Upper lobe of right lung (tissue), 1 donor: ENCODE measurements around the gene CDC123. TPM values are rescaled to one million over a fixed set of nuclear protein-coding genes. Genes with fewer than 3 reads are reported as not detected.

Experiments used
- ATAC-seq: fragments of 200-7000 bp; cut with Tn5 transposase; one replicate; pipeline ENCODE4 v1.9.1; 2020; ENCODE audit warnings: mild to moderate bottlenecking, moderate library complexity
- DNase-seq: peaks from one replicate; pipeline ENCODE4 v3.0.0-alpha.2; 2020
- H3K27ac ChIP-seq: fragments of 200-600 bp; one replicate; pipeline ENCODE4 v1.8.0; 2022
- H3K27me3 ChIP-seq: fragments of 200-600 bp; one replicate; pipeline ENCODE4 v1.8.0; 2022; ENCODE audit warnings: mild to moderate bottlenecking
- H3K36me3 ChIP-seq: fragments of 200-600 bp; one replicate; pipeline ENCODE4 v1.8.0; 2022
- H3K4me1 ChIP-seq: fragments of 200-600 bp; one replicate; pipeline ENCODE4 v1.8.0; 2022
- H3K4me3 ChIP-seq: fragments of 200-600 bp; one replicate; pipeline ENCODE4 v1.8.0; 2022; ENCODE audit warnings: mild to moderate bottlenecking
- H3K9me3 ChIP-seq: fragments of 200-600 bp; one replicate; pipeline ENCODE4 v1.8.0; 2022
- CTCF ChIP-seq: fragments of 200-600 bp; IDR thresholded peaks from one replicate; pipeline ENCODE4 v1.8.0; 2022; ENCODE audit warnings: antibody characterized with exemption
- intact Hi-C: fragments of 100-400 bp; cut with DNase I; formaldehyde crosslinking; loops from one replicate; pipeline ENCODE4 v1.11.0; 2022
- long read RNA-seq: library from polyadenylated mRNA; unstranded; transcript quantifications from one replicate; pipeline ENCODE4 v2.0.0, GENCODE V29; 2021
- total RNA-seq: library from RNA; stranded (reverse); fragmentation: NEBNext Ultra II Directional; extraction: Animal tissue kit (Norgen Biotek cat#: 25700); gene quantifications from one replicate; pipeline ENCODE4 v1.2.1, GENCODE V29; 2021
- donor health status: DM: no; HTN: yes; CAD: no; lungs with severe emphysema.

Gene CDC123, protein sequence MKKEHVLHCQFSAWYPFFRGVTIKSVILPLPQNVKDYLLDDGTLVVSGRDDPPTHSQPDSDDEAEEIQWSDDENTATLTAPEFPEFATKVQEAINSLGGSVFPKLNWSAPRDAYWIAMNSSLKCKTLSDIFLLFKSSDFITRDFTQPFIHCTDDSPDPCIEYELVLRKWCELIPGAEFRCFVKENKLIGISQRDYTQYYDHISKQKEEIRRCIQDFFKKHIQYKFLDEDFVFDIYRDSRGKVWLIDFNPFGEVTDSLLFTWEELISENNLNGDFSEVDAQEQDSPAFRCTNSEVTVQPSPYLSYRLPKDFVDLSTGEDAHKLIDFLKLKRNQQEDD
- 44.3 TPM for total RNA-seq
- long read RNA-seq, transcript CDC123-201 (13 exons, 1,542 nt) = major isoform, 51 of 64 reads
- long read RNA-seq, partial matches to known transcripts = 2 of 64 reads
- long read RNA-seq, other reads (novel, unspliced or antisense) = 10 of 64 reads

- TF ChIP-seq CTCF = no peak
- peak; percentile 97 for ATAC-seq
- intact Hi-C loops = no loop called here
Measured at GRCh38 chr10:12195603-12196506, at the start of gene CDC123, which contains the start of gene NUDT5. CDC123 (plus strand) TSS chr10:12196188; CDS start chr10:12196246, 58 bp downstream. NUDT5 (minus strand) TSS chr10:12195891; CDS start chr10:12186291, 9,600 bp downstream.

DNA sequence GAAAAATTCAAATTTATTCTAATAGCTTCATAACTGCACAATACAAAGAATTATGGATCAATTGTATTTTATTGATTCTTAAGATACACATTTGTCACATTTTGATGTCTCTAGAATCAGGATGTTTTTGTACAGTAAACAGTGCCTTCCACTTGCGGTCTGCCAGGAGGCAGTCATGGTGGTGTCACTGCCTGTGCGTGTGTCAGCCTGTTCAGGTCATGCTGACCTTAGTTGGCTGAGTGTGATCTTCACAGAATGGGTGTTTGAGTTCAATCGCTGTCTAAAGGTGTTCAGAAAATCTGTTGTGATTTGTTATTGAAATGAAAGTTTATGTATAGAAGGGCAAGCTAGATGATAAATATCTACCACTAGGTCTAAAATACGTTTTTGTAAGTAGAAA is 45.8 kb upstream of the CDC123 start:
- ATAC-seq = no peak

More at GRCh38 chr10:12195603-12196506, at the start of gene CDC123, which contains the start of gene NUDT5:
- H3K27ac ChIP-seq = peak within 1 kb of the TSS; percentile 95
- H3K9me3 ChIP-seq = no peaks in the 10 kb centered on the region
- peak within 1 kb of the TSS; percentile 97 for H3K4me3 ChIP-seq
- H3K36me3 ChIP-seq = peaks cover 21% of the 10 kb centered on the region
- DNase-seq = peak; percentile 94
- H3K27me3 ChIP-seq = no peaks in the 10 kb centered on the region
- H3K4me1 ChIP-seq = peaks cover 47% of the 10 kb centered on the region

DNA sequence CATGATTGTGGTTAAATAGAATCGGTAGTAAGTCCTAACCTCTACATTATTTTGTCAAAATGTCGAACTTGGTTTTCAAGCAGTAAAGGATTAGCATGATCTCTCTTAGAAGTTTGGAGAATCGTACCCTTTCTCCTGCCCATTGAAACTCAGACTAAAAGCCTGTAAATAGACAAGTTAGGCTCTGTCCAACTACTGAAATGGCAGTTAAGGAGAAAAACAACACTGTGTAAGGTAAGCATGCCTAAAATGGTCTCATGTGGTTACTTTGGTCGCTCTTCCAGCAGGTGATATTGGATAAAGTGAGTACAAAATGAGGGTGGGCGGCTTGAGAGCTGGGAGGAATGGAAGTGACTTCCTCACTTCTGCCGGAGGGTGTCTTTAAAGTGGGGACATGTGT is 41.5 kb upstream of the CDC123 start:
- H3K9me3 ChIP-seq = no peaks in the 10 kb centered on the region
- H3K27me3 ChIP-seq = no peaks in the 10 kb centered on the region
- intact Hi-C loops = no loop called here
- peaks cover 43% of the 10 kb centered on the region for H3K36me3 ChIP-seq
- H3K4me1 ChIP-seq = no peaks in the 10 kb centered on the region
- ATAC-seq (no peak), DNase-seq (no peak)
- TF ChIP-seq CTCF = no peak
- no peak overlapping the region for H3K4me3 ChIP-seq
- H3K27ac ChIP-seq = no peak overlapping the region

More for the DNA sequence above, 45.8 kb upstream of the CDC123 start:
- intact Hi-C loops = no loop called here
- H3K36me3 ChIP-seq = peaks cover 29% of the 10 kb centered on the region
- no peak overlapping the region for H3K4me3 ChIP-seq
- no peaks in the 10 kb centered on the region for H3K9me3 ChIP-seq
- H3K27ac ChIP-seq = no peak overlapping the region
- no peak for TF ChIP-seq CTCF
- DNase-seq = no peak
- no peaks in the 10 kb centered on the region for H3K27me3 ChIP-seq
- H3K4me1 ChIP-seq = no peaks in the 10 kb centered on the region

DNA sequence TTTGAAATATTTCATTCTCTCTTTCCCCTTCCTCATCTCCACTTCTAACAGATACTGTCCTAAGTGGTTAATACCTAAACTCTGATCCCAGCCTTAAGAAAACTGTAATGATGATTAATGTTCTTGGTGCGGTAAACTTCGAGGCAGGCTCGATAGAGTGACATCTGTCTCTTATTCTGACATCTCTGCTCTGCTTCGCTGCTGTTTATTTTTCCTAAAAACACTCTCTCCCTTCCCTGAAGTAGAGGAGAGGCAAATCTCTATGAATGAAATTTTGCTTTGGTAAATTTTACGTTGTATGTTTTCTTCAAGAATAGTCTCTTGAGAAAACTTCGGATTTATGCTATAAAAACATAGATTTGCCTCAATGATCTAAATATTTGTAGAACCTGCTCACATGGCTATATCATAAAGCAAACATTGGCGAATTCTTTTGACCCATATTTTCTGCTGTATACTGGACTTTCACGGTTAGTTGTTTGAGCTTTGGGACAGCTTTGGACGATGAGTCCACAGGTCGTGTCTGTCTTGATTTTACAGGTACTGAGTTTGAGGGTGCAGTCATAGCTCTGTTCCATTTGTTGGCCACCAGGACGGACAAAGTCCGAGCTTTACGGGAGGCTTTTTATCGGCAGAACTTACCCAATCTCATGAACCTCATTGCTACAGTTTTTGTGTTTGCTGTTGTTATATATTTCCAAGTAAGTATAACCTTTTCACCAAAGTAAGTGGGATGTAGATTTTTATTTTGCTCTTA is 39.4 kb upstream of the CDC123 start:
- intact Hi-C loops = no loop called here
- TF ChIP-seq CTCF = no peak
- DNase-seq (no peak), ATAC-seq (no peak)
- Histone ChIP-seq H3K27ac (no peak overlapping the region), H3K4me1 (no peaks in the 10 kb centered on the region), H3K27me3 (no peaks in the 10 kb centered on the region), H3K36me3 (peaks cover 50% of the 10 kb centered on the region), H3K9me3 (no peaks in the 10 kb centered on the region), H3K4me3 (no peak overlapping the region)

- DNase-seq = no peak
- Histone ChIP-seq H3K4me3 (no peak overlapping the region), H3K27ac (no peak overlapping the region), H3K4me1 (no peaks in the 10 kb centered on the region), H3K27me3 (no peaks in the 10 kb centered on the region), H3K36me3 (peaks cover 61% of the 10 kb centered on the region), H3K9me3 (no peaks in the 10 kb centered on the region)
- intact Hi-C loops = no loop called here
- ATAC-seq = no peak
- TF ChIP-seq CTCF = no peak
Measured at GRCh38 chr10:12158111-12158510, 37.9 kb upstream of the CDC123 start.
